ENCODE results near the gene GLT8D2. TPM values are rescaled to one million over a fixed set of nuclear protein-coding genes. Genes with fewer than 3 reads are reported as not detected.
"Not testable (repeated sequence)": the region's sequence is repeated elsewhere in the genome, so short reads cannot be mapped to it uniquely, and the experiment has no call there.

Gene GLT8D2
- total and polyA plus RNA-seq, 4 donors = 1.6 to 36.5 (median 6.1) TPM

GRCh38 chr12:104048162-104048561, 1.8 kb downstream of the GLT8D2 start:
- DNase-seq (no peak), ATAC-seq (ENCODE audit: insufficient read depth, low FRiP score) (no peak)
- no peaks in the 10 kb centered on the region for H3K27me3 ChIP-seq (ENCODE audit: control insufficient read depth in 3 of 3, insufficient read depth in 3 of 3, low read length in 2 of 3)
- peak overlapping the region in 1 of 2 donors; percentile 1 for H3K9ac ChIP-seq (ENCODE audit: insufficient read depth in 1 of 2, low read length in 2 of 2)
- TF ChIP-seq CTCF (IDR thresholded peaks at IDR 0.05; ENCODE audit: control extremely low read depth, extremely low read depth) = no peak
- H3K4me1 ChIP-seq (ENCODE audit: control insufficient read depth in 5 of 5, insufficient read depth in 5 of 5, low read length in 5 of 5) = peaks cover 0 to 28% (median 5%) of the 10 kb centered on the region in 5 donors
- no peak overlapping the region for H3K27ac ChIP-seq (ENCODE audit: low read depth in 1 of 2, low read length in 1 of 2)
- WGBS, 2 donors = 76 to 89% methylated on average over 5 of the region's 5 CpGs
- H3K36me3 ChIP-seq (ENCODE audit: control insufficient read depth in 4 of 4, insufficient read depth in 4 of 4, low read length in 4 of 4) = no peaks in the 10 kb centered on the region
- H3K4me3 ChIP-seq = no peak overlapping the region
- no peaks in the 10 kb centered on the region for H3K9me3 ChIP-seq (ENCODE audit: control insufficient read depth in 4 of 4, insufficient read depth in 3 of 4, low read length in 3 of 4)

GRCh38 chr12:104046306-104046705, 3.7 kb downstream of the GLT8D2 start:
- H3K4me3 ChIP-seq = no peak overlapping the region
- no peak for DNase-seq
- 84 to 91% methylated on average over 4 of the region's 4 CpGs for WGBS, 2 donors

GRCh38 chr12:104044158-104044557, 5.8 kb downstream of the GLT8D2 start:
- H3K36me3 ChIP-seq (ENCODE audit: control insufficient read depth in 4 of 4, insufficient read depth in 4 of 4, low read length in 4 of 4) = no peaks in the 10 kb centered on the region
- H3K9me3 ChIP-seq (ENCODE audit: control insufficient read depth in 4 of 4, insufficient read depth in 3 of 4, low read length in 3 of 4) = no peaks in the 10 kb centered on the region
- no peak overlapping the region for H3K9ac ChIP-seq (ENCODE audit: insufficient read depth in 1 of 2, low read length in 2 of 2)
- no peaks in the 10 kb centered on the region for H3K27me3 ChIP-seq (ENCODE audit: control insufficient read depth in 3 of 3, insufficient read depth in 3 of 3, low read length in 2 of 3)
- DNase-seq (no peak), ATAC-seq (ENCODE audit: insufficient read depth, low FRiP score) (no peak)
- no peak for TF ChIP-seq CTCF (IDR thresholded peaks at IDR 0.05; ENCODE audit: control extremely low read depth, extremely low read depth)
- H3K27ac ChIP-seq (ENCODE audit: low read depth in 1 of 2, low read length in 1 of 2) = no peak overlapping the region
- no peak overlapping the region for H3K4me3 ChIP-seq
- 89 to 96% methylated on average over 3 of the region's 3 CpGs for WGBS, 2 donors
- peaks cover 0 to 22% (median 4%) of the 10 kb centered on the region in 5 donors for H3K4me1 ChIP-seq (ENCODE audit: control insufficient read depth in 5 of 5, insufficient read depth in 5 of 5, low read length in 5 of 5)

More at GRCh38 chr12:104046306-104046705, 3.7 kb downstream of the GLT8D2 start:
- no peak overlapping the region for H3K9ac ChIP-seq (ENCODE audit: insufficient read depth in 1 of 2, low read length in 2 of 2)
- no peaks in the 10 kb centered on the region for H3K9me3 ChIP-seq (ENCODE audit: control insufficient read depth in 4 of 4, insufficient read depth in 3 of 4, low read length in 3 of 4)
- H3K4me1 ChIP-seq (ENCODE audit: control insufficient read depth in 5 of 5, insufficient read depth in 5 of 5, low read length in 5 of 5) = peaks cover 0 to 28% (median 5%) of the 10 kb centered on the region in 5 donors
- ATAC-seq (ENCODE audit: insufficient read depth, low FRiP score) = no peak
- no peaks in the 10 kb centered on the region for H3K36me3 ChIP-seq (ENCODE audit: control insufficient read depth in 4 of 4, insufficient read depth in 4 of 4, low read length in 4 of 4)
- no peak for TF ChIP-seq CTCF (IDR thresholded peaks at IDR 0.05; ENCODE audit: control extremely low read depth, extremely low read depth)
- H3K27me3 ChIP-seq (ENCODE audit: control insufficient read depth in 3 of 3, insufficient read depth in 3 of 3, low read length in 2 of 3) = no peaks in the 10 kb centered on the region
- no peak overlapping the region for H3K27ac ChIP-seq (ENCODE audit: low read depth in 1 of 2, low read length in 1 of 2)

GRCh38 chr12:104042580-104042979, 7.4 kb downstream of the GLT8D2 start:
- DNase-seq (no peak), ATAC-seq (ENCODE audit: insufficient read depth, low FRiP score) (no peak)
- Histone ChIP-seq H3K9ac (ENCODE audit: insufficient read depth in 1 of 2, low read length in 2 of 2) (no peak overlapping the region), H3K27ac (ENCODE audit: low read depth in 1 of 2, low read length in 1 of 2) (no peak overlapping the region), H3K4me3 (no peak overlapping the region), H3K9me3 (ENCODE audit: control insufficient read depth in 4 of 4, insufficient read depth in 3 of 4, low read length in 3 of 4) (no peaks in the 10 kb centered on the region), H3K36me3 (ENCODE audit: control insufficient read depth in 4 of 4, insufficient read depth in 4 of 4, low read length in 4 of 4) (no peaks in the 10 kb centered on the region), H3K4me1 (ENCODE audit: control insufficient read depth in 5 of 5, insufficient read depth in 5 of 5, low read length in 5 of 5) (peaks cover 0 to 11% (median 4%) of the 10 kb centered on the region in 5 donors), H3K27me3 (ENCODE audit: control insufficient read depth in 3 of 3, insufficient read depth in 3 of 3, low read length in 2 of 3) (no peaks in the 10 kb centered on the region)
- TF ChIP-seq CTCF (IDR thresholded peaks at IDR 0.05; ENCODE audit: control extremely low read depth, extremely low read depth) = no peak
- WGBS, 2 donors = 83 to 85% methylated on average over 1 of the region's 1 CpG

- H3K27me3 ChIP-seq (ENCODE audit: control insufficient read depth in 3 of 3, insufficient read depth in 3 of 3, low read length in 2 of 3); H3K36me3 ChIP-seq (ENCODE audit: control insufficient read depth in 4 of 4, insufficient read depth in 4 of 4, low read length in 4 of 4); H3K9me3 ChIP-seq (ENCODE audit: control insufficient read depth in 4 of 4, insufficient read depth in 3 of 4, low read length in 3 of 4); H3K9ac ChIP-seq (ENCODE audit: insufficient read depth in 1 of 2, low read length in 2 of 2); H3K27ac ChIP-seq (ENCODE audit: low read depth in 1 of 2, low read length in 1 of 2); H3K4me3 ChIP-seq; H3K4me1 ChIP-seq (ENCODE audit: control insufficient read depth in 5 of 5, insufficient read depth in 5 of 5, low read length in 5 of 5); DNase-seq; ATAC-seq (ENCODE audit: insufficient read depth, low FRiP score): not testable (repeated sequence)
- WGBS, 2 donors = 81 to 94% methylated on average over 1 of the region's 1 CpG
Measured at GRCh38 chr12:104039769-104040168, 10.2 kb downstream of the GLT8D2 start.

Data from lung (tissue), 12 donors.